ENCODE data around the gene CSMD2. TPM values are rescaled to one million over a fixed set of nuclear protein-coding genes. Genes with fewer than 3 reads are reported as not detected.

Gene CSMD2
- total and polyA plus RNA-seq, 2 of the 8 experiments (the other 6 are each of a cell fraction or from before 2014, with no cell fraction given) = 7.0 to 14.7 TPM

- 82% methylated on average over 3 of the region's 3 CpGs; no CpG with 5 or more reads in 1 of the 2 experiments for WGBS, 2 experiments (ENCODE audit: extremely low coverage in 1 of 2, insufficient coverage in 1 of 2, insufficient read length in 1 of 2, insufficient replicate concordance in 2 of 2, low coverage in 1 of 2, low lambda C conversion rate in 2 of 2, missing lambda C conversion rate in 1 of 2)
- H2BK20ac ChIP-seq (ENCODE audit: low read length) = no peak overlapping the region
- no peaks in the 10 kb centered on the region for H3K23me2 ChIP-seq (ENCODE audit: low read depth, low read length)
- FAIRE-seq (no peak), DNase-seq (ENCODE audit: low read depth in 1 of 2, low spot score in 2 of 2) (no peak)
- H3K4me2 ChIP-seq (ENCODE audit: insufficient read depth in 1 of 2, low read depth in 2 of 2, low read length in 2 of 2) = no peak overlapping the region
- no peaks in the 10 kb centered on the region for H3K27me3 ChIP-seq (replicated peaks in 1 of 4; ENCODE audit: control insufficient read depth in 3 of 4, extremely low read depth in 1 of 4, insufficient read depth in 3 of 4, low read length in 3 of 4)
- no peak overlapping the region for H3K9ac ChIP-seq (replicated peaks in 1 of 4; ENCODE audit: extremely low read depth in 1 of 4, low read depth in 3 of 4, low read length in 3 of 4)
- H2AFZ ChIP-seq (ENCODE audit: low read length) = no peak overlapping the region
- no peak overlapping the region for H2BK120ac ChIP-seq (replicated peaks; ENCODE audit: low read depth, low read length)
- H3K4me3 ChIP-seq (ENCODE audit: extremely low read depth in 1 of 4, insufficient read depth in 2 of 4, low read depth in 3 of 4, low read length in 4 of 4) = no peak overlapping the region
- POLR2A ChIA-PET (ENCODE audit: partially characterized antibody) = interaction anchor here (0.6 to 2.5 kb wide), 2 partner anchors 13 to 1243 kb away, joined by 3 to 5 read pairs; no protein-coding TSS in a partner anchor
- H2BK15ac ChIP-seq (ENCODE audit: low read length) = no peak overlapping the region
- H3K14ac ChIP-seq (ENCODE audit: insufficient read length) = no peak overlapping the region
- peaks cover 0 to 3% (median under 1%) of the 10 kb centered on the region in 4 experiments; a peak in 2 of 7 replicates for H3K4me1 ChIP-seq (replicated peaks in 1 of 4; ENCODE audit: control insufficient read depth in 3 of 4, insufficient read depth in 4 of 4, low read length in 3 of 4)
- H3K79me1 ChIP-seq (ENCODE audit: low read depth, low read length) = no peaks in the 10 kb centered on the region
- CTCF ChIA-PET (ENCODE audit: partially characterized antibody) = interaction anchor here (0.6 to 1.3 kb wide), 3 partner anchors 39 to 988 kb away, joined by 3 to 5 read pairs (median 3); no protein-coding TSS in a partner anchor
- H3K56ac ChIP-seq (replicated peaks; ENCODE audit: insufficient read length, low read depth, low read length) = no peak overlapping the region
- no peak overlapping the region for H4K5ac ChIP-seq (ENCODE audit: insufficient read length, low read depth, low read length)
- H3K27ac ChIP-seq (ENCODE audit: low read depth, low read length) = no peak overlapping the region
- H2BK12ac ChIP-seq (ENCODE audit: low read depth, low read length) = no peak overlapping the region
- H4K91ac ChIP-seq (replicated peaks; ENCODE audit: insufficient read length, low read length) = no peak overlapping the region
- no peak overlapping the region for H3K23ac ChIP-seq (ENCODE audit: insufficient read length)
- no peak overlapping the region for H2BK5ac ChIP-seq (ENCODE audit: low read depth, low read length)
- no peak for TF ChIP-seq CHD1 (IDR thresholded peaks at IDR 0.05; ENCODE audit: low read depth, low read length)
- TF ChIP-seq CHD2 (IDR thresholded peaks at IDR 0.05; ENCODE audit: low read length) = no peak
- TF ChIP-seq GABPA (IDR thresholded peaks at IDR 0.05; ENCODE audit: borderline replicate concordance, insufficient read depth, low read length) = no peak
- TF ChIP-seq CTBP2 (IDR thresholded peaks at IDR 0.05; ENCODE audit: borderline replicate concordance, insufficient read depth, insufficient read length, low read length) = no peak
- no peak for TF ChIP-seq KDM5A (IDR thresholded peaks at IDR 0.05; ENCODE audit: low read length)
- TF ChIP-seq SRF (IDR thresholded peaks at IDR 0.05; ENCODE audit: low read depth, low read length) = no peak
- TF ChIP-seq BCL11A (IDR thresholded peaks at IDR 0.05; ENCODE audit: low read depth in 2 of 2, low read length in 2 of 2) = no peak
- TF ChIP-seq ZNF274 (IDR thresholded peaks at IDR 0.05; ENCODE audit: borderline replicate concordance, extremely low read depth, low read length) = no peak
- no peak for TF ChIP-seq TAF7 (optimal IDR thresholded peaks at IDR 0.05; ENCODE audit: borderline replicate concordance, low read depth, low read length)
- no peak for TF ChIP-seq EZH2 (IDR thresholded peaks at IDR 0.05; ENCODE audit: low read depth, low read length, severe bottlenecking)
- TF ChIP-seq SP1 (IDR thresholded peaks at IDR 0.05; ENCODE audit: low read depth, low read length) = no peak
- TF ChIP-seq POU5F1 (IDR thresholded peaks at IDR 0.05; ENCODE audit: low read depth, low read length) = no peak
- peaks cover 0 to 3% of the 10 kb centered on the region in 2 experiments for H4K20me1 ChIP-seq (replicated peaks in 1 of 2; ENCODE audit: control insufficient read depth in 1 of 2, insufficient read depth in 2 of 2, low read length in 2 of 2)
- no peaks in the 10 kb centered on the region for H3K79me2 ChIP-seq (ENCODE audit: control insufficient read depth in 1 of 2, insufficient read depth in 2 of 2, low read length in 2 of 2)
- H3K4ac ChIP-seq (replicated peaks; ENCODE audit: insufficient read length, low read depth, low read length) = no peak overlapping the region
- H3K18ac ChIP-seq (ENCODE audit: extremely low read depth, low read length) = no peak overlapping the region
- H4K8ac ChIP-seq (ENCODE audit: extremely low read depth, insufficient read depth, low read length) = no peak overlapping the region
- H2AK5ac ChIP-seq (ENCODE audit: low read depth, low read length) = no peak overlapping the region
- H3K36me3 ChIP-seq (ENCODE audit: control insufficient read depth in 2 of 4, insufficient read depth in 4 of 4, low read length in 3 of 4) = peaks cover 0 to 6% (median 0%) of the 10 kb centered on the region in 4 experiments; a peak in 5 of 8 replicates
- H3K9me3 ChIP-seq (ENCODE audit: insufficient read depth in 2 of 2, low read depth in 1 of 2, low read length in 1 of 2) = no peaks in the 10 kb centered on the region
These were observed 591.4 kb downstream of the CSMD2 start for GRCh38 chr1:33573661-33574060.
